ENCODE data around the gene WFDC12. TPM values are rescaled to one million over a fixed set of nuclear protein-coding genes. Genes with fewer than 3 reads are reported as not detected.
A peak's percentile ranks its signal among the peaks of the same experiment; 100 is the strongest.
"Not testable (repeated sequence)": the region's sequence is repeated elsewhere in the genome, so short reads cannot be mapped to it uniquely, and the experiment has no call there.

Gene WFDC12
- total and polyA plus RNA-seq, 2 donors (not counting 1 experiment from before 2014, with no cell fraction given), result not detected

DNA sequence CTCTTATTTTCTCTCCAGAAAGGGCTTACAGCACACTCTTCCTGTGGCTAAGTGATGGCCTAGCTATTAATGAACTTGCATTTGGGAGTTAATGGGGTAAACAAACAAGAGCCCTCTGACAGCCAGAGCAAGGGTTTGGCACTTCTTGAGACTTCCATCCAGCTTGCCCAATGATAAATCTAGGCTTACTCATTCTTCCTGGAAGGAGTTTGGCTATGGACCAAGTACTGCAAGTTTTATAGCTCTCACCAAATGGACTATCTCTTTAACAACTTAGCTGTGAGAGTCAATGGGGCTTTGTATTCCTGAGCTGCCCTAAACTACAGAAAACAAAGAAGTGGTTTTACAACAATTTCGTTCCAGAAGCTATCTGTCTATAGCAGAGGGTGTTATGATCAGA, 33.7 kb upstream of the WFDC12 start:
- DNase-seq, result no peak
- ATAC-seq (ENCODE audit: low read depth), result no peak
- no peak overlapping the region for H3K27ac Mint-ChIP-seq
- Histone ChIP-seq H3K27ac (ENCODE audit: low read length in 2 of 2) (no peak overlapping the region), H3K36me3 (replicated peaks in 1 of 2; ENCODE audit: control extremely low read depth in 1 of 2, control insufficient read depth in 1 of 2, extremely low read depth in 1 of 2, insufficient read depth in 2 of 2, low read length in 1 of 2) (no peaks in the 10 kb centered on the region), H3K4me3 (ENCODE audit: control extremely low read depth in 1 of 5, extremely low read depth in 1 of 5, insufficient read depth in 1 of 5, low read depth in 2 of 5, low read length in 4 of 5) (no peak overlapping the region), H4K20me1 (ENCODE audit: control insufficient read depth, insufficient read depth, low read length, poor library complexity, severe bottlenecking) (no peaks in the 10 kb centered on the region), H3K4me2 (replicated peaks; ENCODE audit: low read depth, low read length, poor library complexity, severe bottlenecking) (no peak overlapping the region), H3K9me3 (ENCODE audit: control extremely low read depth in 1 of 3, control insufficient read depth in 2 of 3, insufficient read depth in 1 of 3, low read length in 2 of 3) (peaks cover 8 to 19% (median 16%) of the 10 kb centered on the region in 3 donors), H3K4me1 (ENCODE audit: control insufficient read depth in 2 of 2, insufficient read depth in 2 of 2, low read length in 2 of 2) (peaks cover 0 to 11% of the 10 kb centered on the region in 2 donors), H2AFZ (ENCODE audit: insufficient read depth, low read depth, low read length, poor library complexity, severe bottlenecking) (no peak overlapping the region), H3K9ac (ENCODE audit: low read length) (no peak overlapping the region), H3K27me3 (replicated peaks in 1 of 4; ENCODE audit: control extremely low read depth in 1 of 4, control insufficient read depth in 3 of 4, insufficient read depth in 4 of 4, low read length in 3 of 4) (peaks cover 0 to 10% (median 3%) of the 10 kb centered on the region in 4 experiments), H3K79me2 (ENCODE audit: control insufficient read depth, insufficient read depth, low read length) (no peaks in the 10 kb centered on the region)
- TF ChIP-seq EZH2 (IDR thresholded peaks at IDR 0.05; ENCODE audit: borderline replicate concordance, insufficient read depth, low read depth, low read length, poor library complexity, severe bottlenecking) (no peak), CTCF (IDR thresholded peaks at IDR 0.05) (no peak)
- H3K9me3 Mint-ChIP-seq (ENCODE audit: insufficient read depth), result peaks cover 17% of the 10 kb centered on the region
- ChIA-PET CTCF (no interaction called here), POLR2A (no interaction called here)
- no CpG with 5 or more reads among the region's 1 CpG for WGBS (ENCODE audit: insufficient coverage)
- intact Hi-C loops (cut with micrococcal nuclease), result no loop called here
- H3K4me3 Mint-ChIP-seq, result no peak overlapping the region
- H3K27me3 Mint-ChIP-seq, result peaks cover 22% of the 10 kb centered on the region
- peaks cover 15% of the 10 kb centered on the region for H3K4me1 Mint-ChIP-seq

GRCh38 chr20:45156713-45157112, 32.4 kb upstream of the WFDC12 start:
- TF ChIP-seq CTCF (IDR thresholded peaks at IDR 0.05) (no peak), EZH2 (IDR thresholded peaks at IDR 0.05; ENCODE audit: borderline replicate concordance, insufficient read depth, low read depth, low read length, poor library complexity, severe bottlenecking) (no peak)
- WGBS (ENCODE audit: insufficient coverage), result no CpG with 5 or more reads among the region's 2 CpGs
- H3K27me3 Mint-ChIP-seq, result peaks cover 10% of the 10 kb centered on the region

DNA sequence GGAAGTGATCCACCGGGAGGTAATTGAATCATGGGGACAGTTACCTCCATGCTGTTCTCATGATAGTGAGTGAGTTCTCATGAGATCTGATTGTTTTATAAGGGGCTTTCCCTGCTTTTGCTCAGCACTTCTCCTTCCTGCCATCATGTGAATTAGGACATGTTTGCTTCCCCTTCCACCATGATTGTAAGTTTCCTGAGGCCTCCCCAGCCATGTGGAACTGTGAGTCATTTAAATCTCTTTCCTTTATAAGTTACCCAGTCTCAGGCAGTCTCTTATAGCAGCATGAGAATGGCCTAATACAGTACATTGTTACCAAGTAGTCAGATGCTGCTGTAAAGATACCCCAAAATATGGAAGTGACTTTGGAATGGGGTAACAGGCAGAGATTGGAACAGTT, 30.5 kb upstream of the WFDC12 start:
- POLR2A ChIA-PET, result not testable (repeated sequence)
- H3K27me3 Mint-ChIP-seq, result peaks cover 14% of the 10 kb centered on the region
- WGBS (ENCODE audit: insufficient coverage), result no CpG with 5 or more reads among the region's 1 CpG

More at GRCh38 chr20:45156713-45157112, 32.4 kb upstream of the WFDC12 start:
- Histone ChIP-seq H3K27me3 (replicated peaks in 1 of 4; ENCODE audit: control extremely low read depth in 1 of 4, control insufficient read depth in 3 of 4, insufficient read depth in 4 of 4, low read length in 3 of 4) (peaks cover 0 to 8% (median 0%) of the 10 kb centered on the region in 4 experiments), H3K9me3 (ENCODE audit: control extremely low read depth in 1 of 3, control insufficient read depth in 2 of 3, insufficient read depth in 1 of 3, low read length in 2 of 3) (peaks cover 8 to 16% (median 13%) of the 10 kb centered on the region in 3 donors), H3K79me2 (ENCODE audit: control insufficient read depth, insufficient read depth, low read length) (no peaks in the 10 kb centered on the region), H2AFZ (ENCODE audit: insufficient read depth, low read depth, low read length, poor library complexity, severe bottlenecking) (no peak overlapping the region), H3K36me3 (replicated peaks in 1 of 2; ENCODE audit: control extremely low read depth in 1 of 2, control insufficient read depth in 1 of 2, extremely low read depth in 1 of 2, insufficient read depth in 2 of 2, low read length in 1 of 2) (no peaks in the 10 kb centered on the region), H4K20me1 (ENCODE audit: control insufficient read depth, insufficient read depth, low read length, poor library complexity, severe bottlenecking) (no peaks in the 10 kb centered on the region), H3K4me3 (ENCODE audit: control extremely low read depth in 1 of 5, extremely low read depth in 1 of 5, insufficient read depth in 1 of 5, low read depth in 2 of 5, low read length in 4 of 5) (no peak overlapping the region), H3K27ac (ENCODE audit: low read length in 2 of 2) (no peak overlapping the region), H3K9ac (ENCODE audit: low read length) (no peak overlapping the region), H3K4me1 (ENCODE audit: control insufficient read depth in 2 of 2, insufficient read depth in 2 of 2, low read length in 2 of 2) (peaks cover 0 to 11% of the 10 kb centered on the region in 2 donors), H3K4me2 (replicated peaks; ENCODE audit: low read depth, low read length, poor library complexity, severe bottlenecking) (no peak overlapping the region)
- ChIA-PET POLR2A (no interaction called here), CTCF (no interaction called here)
- intact Hi-C loops (cut with micrococcal nuclease), result no loop called here
- Mint-ChIP-seq H3K9me3 (ENCODE audit: insufficient read depth) (peaks cover 13% of the 10 kb centered on the region), H3K4me1 (peaks cover 15% of the 10 kb centered on the region), H3K4me3 (no peak overlapping the region), H3K27ac (no peak overlapping the region)
- no peak for ATAC-seq (ENCODE audit: low read depth)
- no peak for DNase-seq

More for the DNA sequence above, 30.5 kb upstream of the WFDC12 start:
- H3K27ac ChIP-seq (ENCODE audit: low read length in 2 of 2); H3K9ac ChIP-seq (ENCODE audit: low read length); H3K27me3 ChIP-seq (replicated peaks in 1 of 4; ENCODE audit: control extremely low read depth in 1 of 4, control insufficient read depth in 3 of 4, insufficient read depth in 4 of 4, low read length in 3 of 4); H3K4me3 ChIP-seq (ENCODE audit: control extremely low read depth in 1 of 5, extremely low read depth in 1 of 5, insufficient read depth in 1 of 5, low read depth in 2 of 5, low read length in 4 of 5); H3K79me2 ChIP-seq (ENCODE audit: control insufficient read depth, insufficient read depth, low read length); H4K20me1 ChIP-seq (ENCODE audit: control insufficient read depth, insufficient read depth, low read length, poor library complexity, severe bottlenecking); H3K27ac Mint-ChIP-seq; H2AFZ ChIP-seq (ENCODE audit: insufficient read depth, low read depth, low read length, poor library complexity, severe bottlenecking); H3K36me3 ChIP-seq (replicated peaks in 1 of 2; ENCODE audit: control extremely low read depth in 1 of 2, control insufficient read depth in 1 of 2, extremely low read depth in 1 of 2, insufficient read depth in 2 of 2, low read length in 1 of 2); H3K4me3 Mint-ChIP-seq; ATAC-seq (ENCODE audit: low read depth); H3K4me2 ChIP-seq (replicated peaks; ENCODE audit: low read depth, low read length, poor library complexity, severe bottlenecking); CTCF ChIA-PET; intact Hi-C loops (cut with micrococcal nuclease): not testable (repeated sequence)
- DNase-seq, result peak; percentile 6
- H3K4me1 ChIP-seq (ENCODE audit: control insufficient read depth in 2 of 2, insufficient read depth in 2 of 2, low read length in 2 of 2), result peaks cover 0 to 11% of the 10 kb centered on the region in 2 donors
- H3K9me3 ChIP-seq (ENCODE audit: control extremely low read depth in 1 of 3, control insufficient read depth in 2 of 3, insufficient read depth in 1 of 3, low read length in 2 of 3), result peaks cover 6 to 16% (median 13%) of the 10 kb centered on the region in 3 donors
- Mint-ChIP-seq H3K9me3 (ENCODE audit: insufficient read depth) (peaks cover 13% of the 10 kb centered on the region), H3K4me1 (peaks cover 15% of the 10 kb centered on the region)

Measured in B cell (primary cell).